8988T (cell line): ENCODE data around the gene GLO1.

Source experiments
- DNase-seq: peaks from one replicate; pipeline ENCODE4 v3.0.0; 2011

GLO1 gene

GRCh38 chr6:38656896-38657295 lies 46.0 kb downstream of the GLO1 start:
- DNase-seq: no peak

DNA sequence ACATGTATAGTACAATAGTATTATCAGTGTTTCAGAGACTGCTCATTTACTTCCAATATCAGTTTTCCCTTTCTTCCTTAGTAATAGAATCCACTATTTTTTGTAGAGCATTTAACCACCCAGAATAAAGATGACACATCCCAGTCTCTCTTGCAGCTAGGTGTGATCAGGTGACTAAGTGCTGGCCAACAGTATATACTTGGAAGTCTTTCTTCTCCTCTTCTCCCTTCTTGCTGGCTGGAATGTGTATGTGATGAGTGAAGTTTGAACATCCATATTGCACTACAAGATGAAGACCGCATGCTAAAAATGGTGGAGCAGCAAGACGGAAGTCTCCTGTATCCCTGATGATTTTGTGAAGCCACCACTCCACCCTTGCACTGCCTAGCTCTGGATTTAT lies 48.7 kb downstream of the GLO1 start:
- no peak for DNase-seq

DNA sequence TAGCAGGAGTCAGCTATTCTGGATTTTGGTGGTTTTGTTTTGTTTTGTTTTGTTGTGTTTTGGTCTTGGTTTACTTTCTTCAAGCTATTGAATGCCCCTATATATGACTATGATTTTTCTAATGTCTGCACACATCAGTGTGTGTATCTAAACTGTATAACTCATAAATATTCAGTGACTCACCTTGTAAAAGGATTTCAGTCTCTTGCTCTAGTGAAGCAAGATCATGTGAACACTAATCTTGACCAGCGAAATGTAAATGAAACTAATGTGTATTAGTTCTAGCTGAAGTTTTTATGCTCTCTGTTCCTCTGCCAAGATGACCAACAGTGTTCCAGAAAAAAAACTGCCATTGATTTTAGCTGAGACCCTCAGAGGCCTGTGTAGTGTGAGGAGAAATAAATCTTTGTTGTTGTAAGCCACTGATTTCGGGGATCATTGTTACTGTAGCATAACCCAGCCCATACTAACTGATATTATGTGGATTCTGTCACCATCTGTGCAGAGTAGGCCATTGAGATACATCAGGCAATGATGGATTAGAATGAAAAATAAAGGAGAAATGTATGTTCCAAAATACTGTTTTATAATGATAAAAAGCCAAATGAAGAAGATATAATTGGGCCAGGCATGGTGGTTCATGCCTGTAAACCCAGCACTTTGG lies 51.7 kb downstream of the GLO1 start:
- no peak for DNase-seq

- no peak for DNase-seq
Measured at GRCh38 chr6:38650207-38650752, 52.7 kb downstream of the GLO1 start.

- no peak for DNase-seq
Measured at GRCh38 chr6:38649744-38650143, 53.2 kb downstream of the GLO1 start.

DNA sequence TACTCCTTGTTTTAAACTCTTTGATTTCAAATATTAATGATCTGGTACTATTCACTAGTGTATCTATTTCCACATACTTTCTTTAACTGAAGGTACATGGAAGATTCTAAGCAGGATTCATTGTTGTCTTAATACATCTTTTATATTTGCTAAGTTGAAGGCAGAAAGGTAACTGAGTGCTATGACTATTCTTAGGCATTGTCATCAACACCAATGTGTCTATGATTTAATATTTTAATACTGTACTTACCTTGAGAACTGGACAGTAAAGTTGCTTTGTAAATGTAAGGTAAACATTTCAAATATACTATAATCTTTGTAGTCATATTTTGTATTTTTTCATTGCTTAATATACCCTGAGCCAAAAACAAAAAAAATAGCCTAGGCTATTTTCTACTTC lies 54.3 kb downstream of the GLO1 start:
- no peak for DNase-seq

- no peak for DNase-seq
Measured at GRCh38 chr6:38646166-38646878, 56.6 kb downstream of the GLO1 start.

- DNase-seq: no peak
Measured at GRCh38 chr6:38644951-38645350, 58.0 kb downstream of the GLO1 start.

- DNase-seq: no peak
Measured at GRCh38 chr6:38640216-38640909, 62.6 kb downstream of the GLO1 start.

- peak; percentile 69 for DNase-seq
Measured at GRCh38 chr6:38639498-38640215, 63.3 kb downstream of the GLO1 start, which contains the start of gene BTBD9. BTBD9 (minus strand) TSS chr6:38639929.

GRCh38 chr6:38638941-38639497 lies 63.9 kb downstream of the GLO1 start:
- peak; percentile 19 for DNase-seq

DNA sequence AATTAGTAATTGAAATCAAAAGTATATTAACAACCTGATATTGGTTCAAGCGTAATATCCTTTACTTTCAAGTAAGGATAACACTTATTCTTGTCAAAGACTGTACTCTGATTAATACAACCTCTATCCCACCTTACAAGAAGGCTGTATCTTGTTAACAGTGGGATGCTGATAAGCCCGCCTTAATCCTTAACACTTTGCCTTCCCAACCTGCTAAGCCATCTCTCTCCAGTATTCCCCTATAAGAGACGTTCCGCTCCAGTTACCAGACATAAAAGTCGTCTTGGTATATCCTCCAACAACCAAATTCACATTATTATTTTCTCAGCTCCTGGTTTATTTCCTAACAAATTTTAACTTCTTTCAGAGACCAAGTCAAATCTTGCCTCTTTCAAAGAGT lies 65.2 kb downstream of the GLO1 start:
- no peak for DNase-seq

GRCh38 chr6:38636027-38636426 lies 66.9 kb downstream of the GLO1 start:
- DNase-seq: no peak

DNA sequence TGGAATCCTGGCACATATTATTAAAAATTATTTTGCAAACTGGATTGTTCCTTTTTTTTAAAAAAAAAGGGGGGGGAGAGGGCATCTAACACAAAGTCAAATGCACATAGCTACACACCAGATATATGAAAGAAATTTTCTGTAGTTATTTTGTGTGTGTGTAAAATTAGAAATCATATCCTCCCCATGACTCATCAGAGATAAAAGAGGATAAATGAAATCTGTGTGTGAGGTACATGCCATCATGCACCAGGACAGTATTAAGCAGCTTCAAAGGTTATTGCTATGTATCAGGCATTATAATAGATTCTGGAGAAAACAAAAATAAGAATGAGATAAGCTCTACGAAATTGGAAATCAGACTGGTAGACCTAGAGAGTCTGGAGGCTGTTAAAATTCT lies 68.4 kb downstream of the GLO1 start:
- DNase-seq: no peak

- DNase-seq: no peak
Measured at GRCh38 chr6:38632490-38632889, 70.5 kb downstream of the GLO1 start.

DNA sequence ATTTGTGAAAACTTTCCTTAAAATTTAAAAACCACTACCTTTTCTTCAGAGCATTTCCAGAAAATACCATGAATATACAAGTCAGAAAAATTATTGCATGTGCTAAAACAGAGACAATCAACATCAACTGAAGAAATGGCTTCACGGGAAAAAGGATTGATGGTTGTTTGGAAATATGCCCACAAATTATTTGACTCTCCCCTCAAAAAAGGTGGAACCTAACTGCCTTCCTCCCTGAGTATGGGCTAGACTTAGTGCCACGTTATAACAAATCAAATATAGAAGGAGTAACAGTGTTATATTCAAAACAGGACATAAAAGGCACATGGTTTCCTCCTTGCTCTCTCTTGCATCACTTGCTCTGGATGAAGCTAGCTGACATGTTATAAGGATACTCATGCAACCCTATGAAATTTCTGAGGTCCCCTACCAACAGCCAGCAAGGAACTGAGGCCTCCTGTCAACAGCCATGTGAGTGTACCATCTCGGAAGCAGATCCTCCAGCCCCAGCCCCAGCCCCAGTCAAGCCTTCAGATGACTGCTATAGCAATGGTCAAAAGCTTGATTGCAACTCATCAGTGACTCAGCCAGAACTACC lies 71.7 kb downstream of the GLO1 start:
- no peak for DNase-seq
